Heart left ventricle (tissue), 13 donors: ENCODE results near the gene GALNT10.

Experiments
- POLR2A ChIP-seq, 2 donors: fragments of 450-650 bp; IDR thresholded peaks; one replicate each; pipeline ENCODE4 v1.6.1; 2017; ENCODE audit warnings: antibody characterized with exemption in 2 of 2, mild to moderate bottlenecking in 2 of 2, moderate library complexity in 2 of 2
- TF ChIP-seq, protein P1 (sequence below), 12 donors: fragments of 200-600 bp; sonication (generic) in 4 of 12; IDR thresholded peaks; one replicate each; pipeline versions ENCODE4 v1.5.0 to v1.8.0; 2018 to 2022; ENCODE audit warnings: antibody characterized with exemption in 12 of 12, mild to moderate bottlenecking in 5 of 12
- donor health status: ischemic (EF 13 %, LVEDD 7.1; RV severe dilation, severe dysfunction).
- donor health status: DM: no; HTN: yes; CAD: no.
- donor health status: DM: no; HTN: no; CAD: no.
- donor health status: ischemic (EF 25% LVEDD 6.9; RV normal size, moderate dysfunction).
- donor health status: ischemic (EF 25% LVEDD 5.7; RV mildly dilated, moderate dysfunction).
- donor health status: ischemic (EF 35%, LVEDD 5.7; RV mildly dilated, moderate dysfunction).
- donor health status: nonischemic (EF 11% LVEDD 7.7; RV severe dilation, severe dysfunction).
- donor health status: DM: yes; HTN: yes; CAD: no.
- donor health status: PGD.
- donor health status: ischemic (EF 29% LVEDD 5.4; RV normal size, mild dysfunction).
- donor health status: nonischemic (EF 23%, LVEDD 6.1; RV moderate dilation, normal function).

- TF ChIP-seq, protein P1, sequence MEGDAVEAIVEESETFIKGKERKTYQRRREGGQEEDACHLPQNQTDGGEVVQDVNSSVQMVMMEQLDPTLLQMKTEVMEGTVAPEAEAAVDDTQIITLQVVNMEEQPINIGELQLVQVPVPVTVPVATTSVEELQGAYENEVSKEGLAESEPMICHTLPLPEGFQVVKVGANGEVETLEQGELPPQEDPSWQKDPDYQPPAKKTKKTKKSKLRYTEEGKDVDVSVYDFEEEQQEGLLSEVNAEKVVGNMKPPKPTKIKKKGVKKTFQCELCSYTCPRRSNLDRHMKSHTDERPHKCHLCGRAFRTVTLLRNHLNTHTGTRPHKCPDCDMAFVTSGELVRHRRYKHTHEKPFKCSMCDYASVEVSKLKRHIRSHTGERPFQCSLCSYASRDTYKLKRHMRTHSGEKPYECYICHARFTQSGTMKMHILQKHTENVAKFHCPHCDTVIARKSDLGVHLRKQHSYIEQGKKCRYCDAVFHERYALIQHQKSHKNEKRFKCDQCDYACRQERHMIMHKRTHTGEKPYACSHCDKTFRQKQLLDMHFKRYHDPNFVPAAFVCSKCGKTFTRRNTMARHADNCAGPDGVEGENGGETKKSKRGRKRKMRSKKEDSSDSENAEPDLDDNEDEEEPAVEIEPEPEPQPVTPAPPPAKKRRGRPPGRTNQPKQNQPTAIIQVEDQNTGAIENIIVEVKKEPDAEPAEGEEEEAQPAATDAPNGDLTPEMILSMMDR (IDR thresholded peaks at IDR 0.05): no peak
- no peak for TF ChIP-seq POLR2A (IDR thresholded peaks at IDR 0.05)
These were observed 95.3 kb downstream of the GALNT10 start for GRCh38 chr5:154285661-154286408.
